ENCODE measurements around the gene FAM162B.
"Not testable (repeated sequence)": the region's sequence is repeated elsewhere in the genome, so short reads cannot be mapped to it uniquely, and the experiment has no call there.

Gene FAM162B

DNA sequence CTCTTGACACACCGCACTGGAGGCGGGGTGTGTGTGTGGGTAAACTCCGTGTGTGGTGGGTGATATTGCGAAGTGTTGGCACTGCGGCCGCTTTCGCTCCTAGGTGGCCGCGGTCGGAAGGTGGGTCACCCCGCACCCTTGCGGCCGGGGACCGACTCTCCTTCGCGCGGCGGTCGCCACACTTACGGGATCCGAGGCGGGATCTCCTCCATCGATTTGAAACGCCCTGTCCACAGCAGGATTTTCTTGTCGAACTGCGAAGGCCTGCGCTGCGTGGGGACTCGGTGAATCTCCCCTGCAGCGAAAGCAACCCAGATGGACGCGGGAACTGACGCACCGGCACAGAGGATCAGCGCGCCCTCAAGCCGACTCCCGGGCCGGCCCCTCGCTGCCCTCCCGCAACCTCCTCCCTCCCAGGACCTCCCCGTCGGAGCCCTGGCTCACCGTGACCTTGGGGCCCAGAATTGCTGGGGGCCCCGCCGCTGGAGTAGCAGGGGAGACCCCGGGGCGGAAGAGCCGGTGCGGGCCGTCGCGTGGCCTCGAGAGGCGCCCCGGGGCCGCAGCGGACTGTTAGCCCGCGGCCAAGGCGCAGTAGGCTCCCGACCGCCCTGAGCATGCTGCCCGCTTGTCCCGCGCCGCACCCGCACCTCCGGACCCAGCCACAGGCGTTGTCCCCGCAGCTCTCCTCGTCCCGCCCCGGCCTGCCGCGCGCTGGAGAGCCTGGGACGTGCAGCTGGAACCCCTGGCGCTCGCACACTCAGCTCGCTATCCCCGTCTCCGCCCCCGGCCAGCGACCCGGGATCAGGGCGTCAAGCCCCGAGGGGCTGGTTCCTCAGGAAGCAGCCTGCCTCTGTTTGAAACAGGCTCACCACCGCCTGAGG, at the start of gene FAM162B:
Gene FAM162B, minus strand, starts transcription at position 759 of the 881 bp plus-strand sequence. Its CDS starts 143 bp downstream, at position 616.
- no peak for DNase-seq

DNA sequence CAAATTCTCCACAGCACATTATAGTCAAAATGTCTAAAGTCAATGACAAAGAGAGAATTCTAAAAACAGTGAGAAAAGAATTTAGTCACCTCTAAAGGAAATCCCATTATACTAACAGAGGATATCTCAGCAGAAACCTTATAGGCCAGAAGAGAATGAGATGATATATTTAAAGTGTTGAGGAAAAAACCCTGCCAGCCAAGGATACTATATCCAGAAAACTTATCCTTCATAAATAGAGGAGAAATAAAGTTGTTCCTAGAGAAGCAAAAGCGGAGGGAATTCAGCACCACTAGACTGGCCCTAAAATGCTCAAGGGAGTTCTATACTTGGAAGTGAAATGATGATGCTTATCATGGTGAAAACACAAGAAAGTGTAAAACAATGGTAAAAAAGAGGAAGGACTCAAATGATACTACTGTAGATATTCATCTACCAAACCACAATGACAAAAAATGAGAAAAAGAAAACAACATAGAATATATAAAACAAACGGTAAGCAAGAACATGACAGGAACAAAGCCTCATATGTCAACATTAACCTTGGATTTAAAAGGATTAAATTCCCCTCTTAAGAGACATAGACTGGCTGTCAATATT, 46.6 kb upstream of the FAM162B start:
- DNase-seq = no peak

DNA sequence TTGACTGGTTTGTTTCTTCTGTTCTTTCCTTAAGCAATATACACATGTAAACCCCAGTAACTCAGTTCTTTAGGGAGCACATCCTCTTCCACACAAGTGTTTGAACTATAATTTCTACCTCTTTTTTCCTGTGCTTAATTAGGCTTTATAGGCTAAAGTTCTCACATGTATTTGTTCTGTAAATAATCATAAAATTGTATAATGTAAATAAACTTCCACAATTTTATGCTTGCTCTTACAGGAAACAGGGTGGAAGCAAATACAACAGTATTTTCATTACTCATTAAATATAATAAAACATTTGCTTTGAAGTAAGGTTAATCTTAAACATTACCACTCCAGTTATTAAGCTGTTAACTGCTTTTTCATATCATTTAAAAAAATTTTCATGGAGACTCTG, 36.5 kb upstream of the FAM162B start:
- no peak for DNase-seq

DNA sequence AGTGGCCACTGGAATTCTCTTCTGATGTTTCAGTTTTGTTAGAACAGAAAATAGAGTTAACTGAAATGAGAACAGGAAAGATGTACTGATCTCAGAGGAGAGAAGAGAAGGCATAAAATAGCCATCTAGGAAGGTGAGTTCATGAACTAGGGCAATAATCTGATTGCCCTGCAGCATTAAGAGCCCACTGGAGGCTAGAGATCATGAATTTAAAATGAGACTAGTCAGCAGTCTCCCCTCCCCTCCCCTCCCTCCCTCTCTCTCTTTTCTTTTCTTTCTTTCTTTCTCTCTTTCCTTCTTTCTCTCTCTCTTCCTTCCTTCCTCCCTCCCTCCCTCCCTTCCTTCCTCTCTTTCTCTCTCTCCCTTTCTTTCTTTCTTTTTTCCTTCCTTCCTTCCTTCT, 34.4 kb upstream of the FAM162B start:
- no peak for DNase-seq

DNA sequence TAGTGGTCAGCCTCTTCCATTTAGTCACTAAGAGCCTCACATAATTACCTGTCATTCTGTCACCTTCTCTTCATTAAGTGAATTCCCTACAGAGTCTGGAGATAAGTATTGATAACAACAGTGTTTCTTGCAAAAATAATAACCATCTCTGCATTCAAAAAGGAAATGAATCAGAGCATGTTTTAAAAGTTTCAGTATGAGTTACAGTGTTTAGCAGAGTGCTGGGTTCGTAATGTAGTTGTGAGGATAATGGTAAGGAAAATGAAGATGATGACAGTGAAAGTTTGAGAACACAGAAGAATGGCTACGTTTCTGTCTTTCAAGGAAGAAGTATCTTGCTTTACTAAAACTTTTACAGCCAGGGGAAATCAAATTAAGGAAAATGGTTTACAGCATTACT, 32.1 kb upstream of the FAM162B start:
- no peak for DNase-seq

DNA sequence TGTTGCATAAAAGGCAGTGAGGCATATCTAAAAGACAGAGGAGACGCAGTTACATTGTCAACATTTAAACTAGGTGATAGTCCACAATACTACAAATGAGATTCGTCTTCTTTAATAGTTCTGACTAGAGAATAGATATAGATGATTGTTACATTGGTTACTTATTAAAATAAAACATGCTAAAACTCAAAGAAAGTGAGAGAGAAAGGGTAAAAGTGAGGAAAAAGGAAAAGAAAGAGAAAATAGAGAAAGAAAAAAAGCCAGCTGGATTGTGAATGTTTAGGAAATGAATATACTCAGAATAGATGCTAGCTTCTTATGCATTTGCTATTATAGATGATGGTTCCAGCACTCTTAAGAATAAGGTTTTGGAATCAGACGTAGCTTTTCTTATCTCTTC, 27.7 kb upstream of the FAM162B start:
- no peak for DNase-seq

DNA sequence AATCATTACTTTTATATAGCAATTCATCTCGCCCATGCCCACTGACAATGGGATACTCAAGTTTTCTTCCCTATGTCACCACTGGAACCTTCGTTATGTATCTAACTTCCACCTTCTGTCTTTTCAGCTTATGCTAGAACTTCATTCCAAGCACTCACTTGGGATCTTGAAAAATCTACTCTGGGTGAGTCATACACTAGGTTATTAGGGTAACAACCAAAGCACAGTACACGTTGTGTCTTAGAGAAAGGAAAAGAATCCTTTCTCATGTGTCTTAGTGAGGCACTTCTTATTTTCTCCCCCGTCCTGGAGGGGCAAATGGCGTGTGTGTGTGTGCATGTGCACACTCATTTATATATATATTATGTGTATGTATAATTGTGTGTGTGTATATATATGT, 18.3 kb upstream of the FAM162B start:
- no peak for DNase-seq

DNA sequence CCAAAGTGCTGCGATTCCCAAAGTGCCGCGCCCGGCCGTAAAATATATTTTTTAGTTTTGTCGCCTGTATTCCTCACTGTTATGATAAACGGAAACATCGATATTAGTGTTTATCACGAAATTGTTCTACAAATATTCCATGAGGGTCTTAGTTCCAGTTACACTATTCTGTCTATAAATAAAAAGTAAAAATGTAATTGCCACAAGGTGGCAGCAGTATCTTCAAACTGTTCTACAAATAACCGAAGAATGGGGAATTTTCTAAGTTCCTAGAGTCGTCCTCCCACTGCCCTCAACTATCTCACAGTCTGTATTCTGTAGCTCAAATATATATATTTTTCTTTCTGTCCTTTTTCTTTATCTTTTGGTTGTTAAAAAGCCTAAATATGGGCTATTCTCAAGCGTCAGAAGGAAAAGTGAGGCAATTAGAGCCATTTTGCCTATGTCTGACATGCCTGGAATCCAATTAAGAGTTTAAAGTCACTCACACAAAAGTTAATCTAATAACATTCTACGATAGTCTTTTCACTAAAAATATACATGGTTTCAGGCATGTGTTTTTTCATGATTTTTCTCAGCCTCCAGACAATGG, 14.2 kb upstream of the FAM162B start:
- no peak for DNase-seq

DNA sequence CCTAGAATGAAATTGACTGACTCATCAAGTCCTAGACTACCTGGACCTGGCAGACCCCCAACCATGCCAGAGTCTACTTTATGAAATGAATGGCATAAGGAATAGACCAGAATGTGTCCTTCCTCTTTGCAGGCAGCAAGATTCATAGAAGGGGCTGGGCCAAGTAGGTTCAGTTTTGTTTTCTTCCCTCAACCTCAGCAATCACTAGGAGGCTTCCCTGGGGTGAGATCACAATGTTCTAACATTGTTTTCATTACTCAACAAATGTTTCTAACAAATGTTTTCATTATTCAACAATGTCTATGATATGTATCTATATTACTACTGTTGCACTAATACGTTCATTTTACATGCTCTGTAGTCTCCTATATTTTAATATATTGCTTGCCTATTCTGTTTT, 8.4 kb upstream of the FAM162B start:
- DNase-seq = no peak

DNA sequence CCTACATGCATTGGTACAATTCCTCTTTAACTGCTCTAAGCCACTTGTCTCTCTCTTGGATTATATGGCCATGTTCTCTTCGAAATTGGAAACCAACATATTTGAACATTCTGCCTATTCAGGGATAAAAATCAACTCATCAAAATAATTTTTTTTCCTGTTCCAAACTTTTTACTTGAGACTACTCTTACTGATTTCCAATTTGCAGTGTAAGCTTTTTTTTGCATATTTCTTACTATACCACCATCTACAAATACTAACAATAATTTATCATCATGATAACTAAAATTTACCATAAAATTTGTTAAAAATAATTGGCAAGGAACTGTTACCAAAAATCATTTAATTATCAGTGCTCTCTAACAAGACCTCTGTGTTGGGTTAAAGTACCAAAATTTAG, 6.9 kb upstream of the FAM162B start:
- DNase-seq = no peak

DNA sequence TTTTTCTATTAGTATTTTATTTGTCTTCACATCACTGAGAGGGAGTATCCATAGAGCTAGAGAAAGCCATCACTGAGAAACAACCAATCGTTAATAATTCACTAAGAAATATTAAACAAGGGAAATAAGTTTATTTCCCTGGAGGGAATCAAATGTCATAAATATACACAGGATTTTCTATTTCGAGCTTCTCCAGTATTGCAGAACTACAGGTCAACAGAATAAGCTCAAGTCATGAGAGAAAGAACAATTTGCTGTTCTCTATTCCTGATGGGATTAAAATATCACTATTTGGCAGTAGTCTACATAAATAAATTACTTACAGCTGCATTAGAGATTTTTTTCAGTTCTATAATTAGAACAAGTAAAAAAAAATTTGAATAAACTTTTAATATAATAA, 2.2 kb upstream of the FAM162B start:
- no peak for DNase-seq

DNA sequence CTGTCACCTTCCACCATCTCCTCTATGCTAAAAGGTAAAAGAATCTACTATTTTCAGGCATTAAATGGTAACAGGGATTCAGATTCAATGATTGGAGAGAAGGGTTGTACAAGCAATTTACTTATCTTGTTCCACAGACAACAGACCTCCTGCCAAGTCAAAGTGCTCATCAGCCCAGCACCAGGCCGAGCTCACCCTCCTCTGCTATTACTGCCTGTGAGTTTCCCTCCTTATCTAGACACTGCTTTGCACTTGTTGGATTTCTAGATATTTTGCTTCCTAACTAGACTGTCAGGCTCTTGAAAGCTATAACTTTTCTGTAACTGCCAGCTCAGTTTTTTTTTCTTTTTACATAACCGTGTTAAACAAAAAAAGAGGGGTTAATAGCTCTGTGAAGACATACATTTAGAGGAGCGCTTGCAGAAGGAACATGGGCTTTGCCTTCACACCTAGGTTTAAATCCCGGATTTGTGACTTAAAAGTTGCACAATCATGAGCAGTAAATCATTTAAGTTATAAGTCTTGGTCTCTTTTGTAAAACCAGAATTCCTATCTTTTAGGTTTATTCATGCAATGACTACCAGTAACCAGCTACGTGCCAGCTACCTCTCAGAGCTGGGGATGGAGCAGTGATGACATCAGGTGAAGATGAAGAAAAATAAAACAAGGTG, 1.1 kb upstream of the FAM162B start:
- DNase-seq = no peak

DNA sequence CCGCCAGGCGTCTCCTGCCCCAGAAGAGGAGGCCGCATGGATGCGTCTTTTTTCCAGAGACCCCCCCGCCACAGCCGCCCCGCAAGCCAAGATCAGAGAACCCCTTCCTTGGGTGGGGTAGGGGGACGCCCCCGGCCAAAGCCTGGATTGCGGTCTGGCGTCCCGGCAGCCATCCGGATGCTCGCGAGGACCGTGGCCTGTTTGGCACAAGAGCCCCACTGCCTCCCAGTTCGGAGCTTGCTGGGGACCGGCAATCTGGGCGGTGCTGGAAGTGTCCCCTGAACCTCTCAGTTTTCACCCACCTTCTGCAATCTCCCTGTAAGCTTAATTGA, 924 bp downstream of the FAM162B start:
- DNase-seq = no peak

DNA sequence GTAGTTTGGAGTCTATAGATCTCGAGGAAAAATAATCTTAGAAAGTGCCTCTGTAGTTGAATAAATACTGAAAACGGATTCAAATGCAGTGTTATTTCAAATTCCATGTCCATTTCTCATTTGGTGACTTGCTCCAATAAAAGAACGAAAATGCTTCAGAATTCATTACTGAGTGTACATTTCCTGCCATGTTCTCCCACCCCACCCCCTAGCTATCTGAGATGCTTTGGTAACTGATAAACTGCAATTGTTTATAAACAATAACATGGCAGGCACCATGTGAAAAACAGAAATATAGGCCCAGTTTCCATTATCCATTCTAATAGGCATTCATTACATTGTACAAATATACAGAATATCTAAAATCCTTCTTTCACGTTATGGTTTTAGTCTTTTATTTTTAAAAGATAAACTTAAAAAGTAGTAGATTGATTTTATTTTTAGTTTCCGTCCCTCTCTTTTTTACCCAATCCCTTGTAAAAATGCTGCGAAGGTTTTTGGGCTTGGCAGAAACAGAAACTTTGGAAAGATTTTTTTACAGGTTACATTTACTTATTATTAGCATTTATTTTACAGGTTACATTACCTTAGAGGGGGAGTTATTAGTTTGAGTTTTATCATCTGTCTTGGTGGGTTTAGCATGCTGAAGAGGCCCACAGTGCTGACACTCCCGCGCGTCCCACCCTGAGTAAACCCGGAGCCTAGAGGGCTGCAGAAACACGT, 1.5 kb downstream of the FAM162B start:
- no peak for DNase-seq

DNA sequence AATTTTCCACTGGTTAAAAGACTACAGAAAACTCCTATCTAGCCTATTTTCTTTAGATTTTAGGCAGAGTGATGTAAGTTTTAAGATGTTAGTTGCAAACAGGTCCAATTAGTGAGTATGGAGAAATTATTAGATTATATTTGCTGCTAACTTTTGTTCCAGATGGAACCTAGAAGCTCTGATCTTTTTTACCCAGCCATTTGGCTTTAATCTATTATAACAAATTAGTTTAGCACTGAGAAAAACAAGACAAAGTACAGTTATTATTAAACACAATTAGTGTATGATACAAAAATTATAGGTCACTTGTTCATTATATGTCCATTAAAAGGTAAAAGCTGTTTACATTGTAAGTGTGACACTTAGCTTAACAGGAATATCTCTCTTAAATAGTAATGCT, 2.5 kb downstream of the FAM162B start:
- DNase-seq = no peak

DNA sequence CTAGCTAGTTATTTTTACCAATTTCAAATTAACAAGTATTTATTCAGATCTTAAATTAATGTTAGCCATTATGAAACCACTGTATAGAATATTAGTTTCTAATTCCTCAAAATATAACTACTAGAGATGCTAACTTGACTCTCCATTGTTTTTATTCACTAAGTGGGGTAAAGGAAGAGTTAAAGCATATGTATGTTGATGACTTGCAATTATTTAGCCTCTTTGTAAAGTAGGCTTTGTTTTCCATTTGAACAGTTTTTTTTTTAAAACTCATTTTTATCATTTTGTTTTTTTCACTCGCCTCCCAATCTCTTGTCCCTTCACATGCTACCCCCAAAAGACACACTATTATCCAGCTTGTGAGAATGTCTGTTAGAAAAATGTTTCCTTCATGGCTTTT, 3.3 kb downstream of the FAM162B start:
- no peak for DNase-seq

DNA sequence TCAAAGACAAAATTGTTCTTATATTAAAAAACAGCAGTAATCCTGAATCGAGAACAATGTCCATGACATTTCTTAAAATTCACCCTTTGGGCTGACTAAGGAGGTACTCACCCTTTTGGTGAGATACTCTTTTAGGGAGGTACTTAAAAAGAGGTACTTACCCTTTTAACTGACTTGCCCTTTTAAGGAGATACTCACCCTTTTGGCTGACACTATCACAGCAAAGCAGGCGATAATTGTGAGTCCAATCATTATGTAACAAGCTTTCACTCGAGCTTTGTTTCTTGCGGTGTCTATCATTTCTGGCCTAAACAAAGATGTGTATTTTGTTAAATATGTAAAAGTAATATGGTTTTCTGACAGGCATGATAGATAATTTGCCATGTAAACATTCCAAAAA, 3.7 kb downstream of the FAM162B start:
- DNase-seq = no peak

DNA sequence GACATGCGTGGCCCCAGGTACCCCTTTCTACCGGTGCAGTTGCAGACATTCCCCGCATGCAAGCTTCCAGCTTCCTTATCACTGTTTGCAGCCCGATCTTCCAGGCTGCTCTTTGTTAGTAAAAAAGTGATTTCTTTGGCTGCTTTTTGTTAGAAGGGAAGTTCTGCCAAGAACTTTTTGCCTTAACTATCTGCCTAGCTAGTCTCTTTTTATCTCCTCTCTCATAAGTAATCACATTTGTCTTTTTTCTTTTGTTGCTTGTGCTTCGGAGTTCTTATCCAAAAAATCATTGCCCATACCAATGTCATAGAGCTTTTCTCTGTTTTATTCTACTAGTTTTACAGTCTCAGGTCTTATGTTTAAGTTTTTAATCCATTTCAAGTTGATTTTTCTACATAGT, 20.3 kb downstream of the FAM162B start:
- DNase-seq = no peak

DNA sequence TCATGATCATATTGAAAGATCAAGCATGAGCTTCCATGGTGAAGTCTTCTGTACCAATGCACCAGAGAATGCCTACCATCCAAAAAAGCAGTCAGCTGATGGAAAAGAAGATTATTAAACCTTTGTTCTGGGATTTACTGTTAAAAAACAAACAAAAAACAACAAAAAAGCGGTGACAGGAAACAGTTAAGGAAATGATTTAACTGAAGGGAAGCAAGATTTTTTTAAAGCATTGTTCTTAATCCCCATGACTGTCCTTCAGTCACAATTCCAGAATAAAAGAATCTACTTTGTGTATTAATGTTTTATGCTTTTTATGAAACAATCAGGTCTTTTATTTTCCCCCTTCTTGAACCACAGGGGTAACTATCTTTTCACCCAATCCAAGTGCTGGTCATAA, 23.9 kb downstream of the FAM162B start:
- no peak for DNase-seq

DNA sequence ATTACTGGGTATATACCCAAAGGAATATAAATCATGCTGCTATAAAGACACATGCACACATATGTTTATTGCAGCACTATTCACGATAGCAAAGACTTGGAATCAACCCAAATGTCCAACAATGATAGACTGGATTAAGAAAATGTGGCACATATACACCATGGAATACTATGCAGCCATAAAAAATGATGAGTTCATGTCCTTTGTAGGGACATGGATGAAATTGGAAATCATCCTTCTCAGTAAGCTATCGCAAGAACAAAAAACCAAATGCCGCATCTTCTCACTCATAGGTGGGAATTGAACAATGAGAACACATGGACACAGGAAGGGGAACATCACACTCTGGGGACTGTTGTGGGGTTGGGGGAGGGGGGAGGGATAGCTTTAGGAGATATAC, 25.0 kb downstream of the FAM162B start:
- not testable (repeated sequence) for DNase-seq

DNA sequence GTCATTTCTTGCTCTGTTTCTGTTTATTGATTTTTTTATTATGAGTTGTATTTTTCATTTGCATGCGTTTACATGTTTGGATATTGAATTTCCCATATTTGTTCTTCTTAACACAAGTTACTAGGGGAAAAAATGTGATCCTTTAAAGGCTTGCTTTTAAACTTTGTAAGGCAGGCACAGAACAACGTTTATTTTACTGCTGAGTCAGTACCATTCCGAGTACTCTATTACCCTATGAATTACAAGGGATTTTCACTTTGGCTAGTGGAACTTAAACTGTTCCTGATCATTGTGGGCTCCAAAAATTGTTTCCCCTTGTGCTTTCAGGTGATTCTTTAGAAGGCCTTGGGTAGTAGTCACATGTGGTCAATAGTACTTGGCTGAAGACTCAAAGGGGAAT, 28.5 kb downstream of the FAM162B start:
- no peak for DNase-seq

DNA sequence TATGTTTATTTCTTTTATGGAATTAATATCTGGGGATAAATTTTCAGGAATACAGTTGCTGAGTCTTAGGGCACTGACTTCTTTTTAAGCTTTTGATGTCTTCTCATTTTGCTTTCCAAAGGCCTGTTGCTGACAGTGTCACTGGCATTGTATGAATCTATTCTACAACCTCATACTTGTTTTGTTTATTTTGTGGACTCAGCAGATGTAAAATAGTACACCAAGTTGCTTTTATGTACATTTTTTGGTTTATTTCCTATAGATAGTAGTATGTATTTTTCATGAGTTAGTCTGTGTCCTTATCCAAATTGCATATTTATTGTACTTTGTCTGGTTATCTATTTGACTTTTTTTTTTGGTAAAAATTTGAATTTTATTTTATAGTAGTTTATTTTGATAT, 35.0 kb downstream of the FAM162B start:
- no peak for DNase-seq

DNA sequence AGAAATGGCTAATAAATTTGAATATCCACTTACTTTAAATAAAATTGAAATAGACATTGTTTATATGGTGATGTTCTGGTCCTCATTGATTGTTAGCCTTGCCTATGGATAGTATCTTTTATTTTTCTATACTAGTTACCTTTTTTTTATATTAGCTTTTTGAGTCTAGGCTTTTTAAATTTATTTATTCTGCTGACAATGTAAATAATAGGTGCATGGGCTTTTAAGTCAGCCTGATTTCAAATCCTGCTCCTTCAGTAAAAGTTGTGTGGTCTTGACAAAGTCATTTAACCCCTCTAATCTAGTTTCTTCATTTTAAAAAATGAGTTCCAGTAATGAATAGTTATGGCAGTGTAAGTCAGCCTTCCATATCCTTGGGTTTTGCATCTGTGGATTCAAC, 38.6 kb downstream of the FAM162B start:
- no peak for DNase-seq
